HG03196 (cell line): Measurements from ENCODE around the gene KLRB1.
"Not testable (repeated sequence)": the region's sequence is repeated elsewhere in the genome, so short reads cannot be mapped to it uniquely, and the experiment has no call there.

Source experiments
- ATAC-seq: cut with Tn5 transposase; IDR thresholded peaks from one replicate; pipeline ENCODE4 v1.9.1; 2021; ENCODE audit not compliant: unreplicated experiment

KLRB1 gene

GRCh38 chr12:9607716-9608115 is at the start of gene KLRB1:
KLRB1 (minus strand) TSS chr12:9607916; CDS start chr12:9607839, 77 bp downstream.
- no peak for ATAC-seq

DNA sequence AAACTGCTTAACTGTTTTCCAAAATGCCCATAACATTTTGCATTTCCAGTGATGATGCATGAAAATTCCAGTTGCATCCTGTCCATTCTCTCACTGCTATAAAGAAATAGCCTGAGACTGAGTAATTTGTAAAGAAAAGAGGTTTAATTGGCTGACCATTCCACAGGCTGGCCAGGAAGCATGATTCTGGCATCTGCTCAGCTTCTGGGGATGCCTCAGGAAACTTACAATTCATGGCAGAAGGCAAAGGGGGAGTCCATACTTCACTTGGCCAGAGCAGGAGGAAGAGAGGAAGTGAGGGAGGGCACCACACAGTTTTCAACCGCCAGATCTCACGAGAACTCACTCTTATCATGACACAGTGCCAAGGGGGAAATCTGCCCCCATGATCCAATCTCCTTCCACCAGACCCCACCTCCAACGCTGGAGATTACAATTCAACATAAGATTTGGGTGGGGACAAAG is 43.6 kb upstream of the KLRB1 start:
- ATAC-seq = no peak

- ATAC-seq = no peak
Observed at GRCh38 chr12:9650151-9650576, 42.4 kb upstream of the KLRB1 start.

DNA sequence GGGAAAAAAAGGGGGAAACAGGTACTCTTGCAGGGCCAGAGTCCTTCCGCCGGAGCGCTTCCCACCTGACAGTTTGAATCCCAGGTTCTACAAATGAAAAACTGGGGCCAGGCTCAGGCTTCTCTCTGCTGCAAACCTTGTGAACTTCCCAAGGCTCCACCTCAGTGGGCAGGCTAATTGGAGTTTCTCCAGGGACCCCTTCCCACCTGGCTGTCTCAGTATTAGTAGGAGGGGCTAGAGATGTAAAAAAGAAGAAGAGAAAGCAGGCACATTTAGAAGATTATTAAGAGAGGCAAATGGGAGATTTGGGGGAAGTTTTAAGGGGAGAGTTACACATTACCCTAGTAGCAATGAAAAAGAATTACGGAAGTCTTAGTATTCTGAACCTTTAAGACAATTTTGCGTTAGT is 41.8 kb upstream of the KLRB1 start:
- ATAC-seq = no peak

- ATAC-seq = no peak
Observed at GRCh38 chr12:9648701-9649531, 41.2 kb upstream of the KLRB1 start.

GRCh38 chr12:9647825-9648700 is 40.3 kb upstream of the KLRB1 start:
- peak; percentile 63 for ATAC-seq

- peak; percentile 7 for ATAC-seq
Observed at GRCh38 chr12:9646794-9647781, 39.4 kb upstream of the KLRB1 start.

- not testable (repeated sequence) for ATAC-seq
Observed at GRCh38 chr12:9644985-9645551, 37.4 kb upstream of the KLRB1 start.

GRCh38 chr12:9643266-9643660 is 35.5 kb upstream of the KLRB1 start:
- ATAC-seq = no peak

DNA sequence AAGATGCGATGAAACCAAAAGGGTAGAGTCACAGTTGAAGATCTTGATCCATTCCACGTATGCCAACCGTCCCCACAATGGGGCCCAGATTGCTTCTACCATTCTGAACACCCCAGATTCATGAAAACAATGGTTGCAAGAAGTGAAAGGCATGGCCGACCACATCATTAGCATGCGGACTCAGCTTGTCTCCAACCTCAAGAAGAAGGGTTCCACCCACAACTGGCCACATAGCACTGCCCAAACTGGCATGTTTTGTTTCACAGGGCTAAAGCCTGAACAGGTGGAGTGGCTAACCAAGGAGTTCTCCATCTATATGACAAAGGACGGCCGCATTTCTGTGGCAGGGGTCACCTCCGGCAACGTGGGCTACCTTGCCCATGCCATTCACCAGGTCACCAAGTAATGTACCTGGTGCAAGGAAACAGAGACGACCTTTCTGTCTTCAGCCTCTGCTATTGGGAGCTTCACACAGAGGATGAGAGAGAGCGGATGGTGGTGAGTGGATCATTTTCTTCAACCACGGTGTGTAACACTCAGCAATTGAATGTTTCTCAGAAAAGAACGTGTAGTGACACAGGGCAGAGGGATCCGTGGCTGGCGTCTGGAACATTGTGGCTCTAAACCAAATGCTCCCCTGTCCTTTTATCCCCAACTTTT is 35.0 kb upstream of the KLRB1 start:
- no peak for ATAC-seq

GRCh38 chr12:9640024-9640423 is 32.3 kb upstream of the KLRB1 start:
- no peak for ATAC-seq

- ATAC-seq = no peak
Observed at GRCh38 chr12:9636851-9637206, 29.1 kb upstream of the KLRB1 start.

GRCh38 chr12:9636150-9636850 is 28.6 kb upstream of the KLRB1 start:
- no peak for ATAC-seq

DNA sequence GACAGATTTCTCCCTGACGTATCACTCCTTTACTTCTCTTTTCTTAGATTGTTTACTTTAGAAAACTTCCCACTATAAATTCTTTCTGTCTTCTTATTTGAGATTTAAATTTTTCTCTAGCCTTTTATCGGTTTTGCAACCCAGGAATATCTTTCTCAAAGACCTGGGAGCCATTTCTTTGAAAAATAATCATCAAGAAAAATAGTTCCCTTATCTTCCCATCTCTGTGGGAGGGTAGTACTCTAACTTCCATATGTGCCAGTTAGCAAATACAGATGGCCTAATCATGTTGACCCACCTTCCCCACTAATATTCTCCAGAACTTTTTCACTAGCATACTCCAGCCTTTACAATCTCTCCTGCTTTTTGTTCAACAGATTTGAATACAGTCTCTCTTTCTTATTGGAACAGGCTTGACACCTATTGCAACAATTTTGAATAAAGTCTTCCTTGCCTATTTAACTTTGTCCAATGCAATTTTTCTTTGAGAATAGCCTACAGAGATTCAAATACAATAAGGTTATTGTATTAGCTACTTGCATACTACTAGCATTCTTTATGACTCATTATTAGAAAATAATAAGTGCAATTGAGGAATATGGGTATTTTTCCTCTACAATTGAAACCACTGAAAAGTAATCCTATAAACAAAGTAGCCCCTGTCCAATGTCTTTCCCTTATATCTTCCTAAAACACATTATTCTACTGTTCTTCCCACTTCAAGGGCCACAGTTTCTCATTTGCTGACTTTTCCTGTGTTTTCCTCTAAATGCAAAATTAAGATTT is 27.4 kb upstream of the KLRB1 start:
- no peak for ATAC-seq

- ATAC-seq = no peak
Observed at GRCh38 chr12:9634177-9634803, 26.6 kb upstream of the KLRB1 start.

DNA sequence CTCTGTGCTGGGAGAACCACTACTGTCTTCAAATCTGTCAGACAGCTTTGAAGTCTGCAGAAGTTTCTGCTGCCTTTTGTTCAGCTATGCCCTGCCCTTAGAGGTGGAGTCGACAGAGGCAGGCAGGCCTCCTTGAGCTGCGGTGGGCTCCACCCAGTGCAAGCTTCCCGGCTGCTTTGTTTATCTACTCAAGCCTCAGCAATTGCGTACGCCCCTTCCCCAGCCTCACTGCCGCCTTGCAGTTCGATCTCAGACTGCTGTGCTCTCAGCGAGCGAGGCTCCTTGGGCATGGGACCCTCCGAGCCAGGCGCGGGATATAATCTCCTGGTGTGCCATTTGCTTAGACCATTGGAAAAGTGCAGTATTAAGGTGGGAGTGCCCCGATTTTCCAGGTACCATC is 25.1 kb upstream of the KLRB1 start:
- ATAC-seq = no peak

DNA sequence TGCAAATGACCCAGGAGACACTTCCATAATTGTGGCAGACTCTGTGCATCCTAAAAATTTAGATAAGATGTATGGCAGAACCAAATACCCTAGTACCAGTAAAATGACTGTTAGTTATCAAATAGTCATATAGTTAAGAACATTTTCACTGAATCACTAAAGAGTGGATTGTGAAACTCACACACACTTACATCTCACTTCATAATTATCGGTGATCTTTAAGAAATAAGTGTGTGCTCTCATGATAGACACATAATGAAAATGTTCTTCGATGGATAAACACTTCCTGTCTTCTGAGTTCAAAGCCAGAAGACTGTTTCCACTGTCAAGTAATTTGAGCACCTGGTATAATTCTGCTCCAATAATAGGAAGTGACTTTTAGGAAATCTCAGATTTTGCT is 19.1 kb upstream of the KLRB1 start:
- ATAC-seq = no peak

DNA sequence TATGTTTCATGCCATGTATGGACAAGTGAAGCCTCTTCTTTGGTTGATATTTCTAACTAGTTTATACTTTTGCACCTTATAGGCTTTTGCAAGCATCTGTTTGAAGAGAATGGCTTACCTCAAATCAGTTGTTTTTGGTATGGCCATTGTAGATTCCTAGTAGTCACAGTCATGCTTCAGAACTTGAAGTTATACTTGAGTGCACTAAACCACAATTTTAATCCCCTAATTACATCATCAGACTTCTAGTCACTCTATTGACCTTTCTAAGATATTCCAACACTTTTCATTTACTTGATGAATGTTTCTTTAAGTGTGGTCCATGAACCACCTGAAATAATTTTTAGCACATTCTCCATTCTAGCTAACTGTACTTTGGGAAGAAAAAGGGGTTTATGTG is 18.6 kb upstream of the KLRB1 start:
- ATAC-seq = no peak
